Neural progenitor cell (in vitro differentiated cells): ENCODE results near the gene MXRA8. TPM values are rescaled to one million over a fixed set of nuclear protein-coding genes. Genes with fewer than 3 reads are reported as not detected.

Experiments
- DNase-seq: peaks from one replicate; pipeline ENCODE4 v3.0.0-alpha.2; 2016; ENCODE audit warnings: low spot score
- H2AFZ ChIP-seq: fragments of 200-600 bp; sonication (generic); replicated peaks from 2 replicates; pipeline ENCODE4 v1.6.1; 2016; ENCODE audit warnings: antibody characterized with exemption
- H3F3A ChIP-seq: fragments of 200-600 bp; sonication (generic); 2 replicates; pipeline ENCODE4 v1.6.1; 2016; ENCODE audit warnings: antibody characterized with exemption, low read depth
- H3K27ac ChIP-seq: fragments of 200-600 bp; sonication (generic); 2 replicates; pipeline ENCODE4 v1.5.1; 2016; ENCODE audit warnings: mild to moderate bottlenecking
- H3K27me3 ChIP-seq: fragments of 200-600 bp; sonication (generic); 2 replicates; pipeline ENCODE4 v1.6.1; 2016; ENCODE audit warnings: mild to moderate bottlenecking, moderate library complexity
- H3K36me3 ChIP-seq: fragments of 200-600 bp; sonication (generic); 2 replicates; pipeline ENCODE4 v1.5.1; 2016
- H3K4me1 ChIP-seq: fragments of 200-600 bp; sonication (generic); 2 replicates; pipeline ENCODE4 v1.6.1; 2016; ENCODE audit warnings: mixed run types
- H3K4me2 ChIP-seq: fragments of 200-600 bp; sonication (generic); 2 replicates; pipeline ENCODE4 v1.6.1; 2016
- H3K4me3 ChIP-seq: fragments of 200-600 bp; sonication (generic); 2 replicates; pipeline ENCODE4 v1.5.1; 2016
- H3K79me2 ChIP-seq: fragments of 200-600 bp; sonication (generic); 2 replicates; pipeline ENCODE4 v1.6.1; 2016; ENCODE audit warnings: low read depth
- H3K9ac ChIP-seq: fragments of 200-600 bp; sonication (generic); 2 replicates; pipeline ENCODE4 v1.6.1; 2016
- H3K9me3 ChIP-seq: fragments of 200-600 bp; sonication (generic); 2 replicates; pipeline ENCODE4 v1.5.1; 2016; ENCODE audit warnings: low read depth
- H4K20me1 ChIP-seq: fragments of 200-600 bp; sonication (generic); 2 replicates; pipeline ENCODE4 v1.6.1; 2016; ENCODE audit warnings: low read depth
- H3K27ac Mint-ChIP-seq: 3 replicates; pipeline ENCODE4 v1.8.0; 2021; ENCODE audit warnings: mixed read lengths
- H3K27me3 Mint-ChIP-seq: 2 replicates; pipeline ENCODE4 v1.8.0; 2022; ENCODE audit warnings: low read depth, mild to moderate bottlenecking, inconsistent platforms, moderate library complexity, mixed read lengths; ENCODE audit not compliant: insufficient read depth
- H3K36me3 Mint-ChIP-seq: 3 replicates; pipeline ENCODE4 v1.8.0; 2021; ENCODE audit warnings: mixed read lengths
- H3K4me1 Mint-ChIP-seq: 3 replicates; pipeline ENCODE4 v1.8.0; 2021; ENCODE audit warnings: mixed read lengths
- H3K4me3 Mint-ChIP-seq: 3 replicates; pipeline ENCODE4 v1.8.0; 2021; ENCODE audit warnings: mild to moderate bottlenecking, moderate library complexity, mixed read lengths
- H3K9me3 Mint-ChIP-seq: 3 replicates; pipeline ENCODE4 v1.8.0; 2020; ENCODE audit warnings: mixed read lengths
- EZH2 ChIP-seq: fragments of 200-600 bp; sonication (generic); IDR thresholded peaks from 2 replicates; pipeline ENCODE4 v1.6.1; 2017; ENCODE audit warnings: antibody characterized with exemption, mild to moderate bottlenecking, moderate library complexity
- EZH2phosphoT487 ChIP-seq: fragments of 200-600 bp; sonication (generic); IDR thresholded peaks from 2 replicates; pipeline ENCODE4 v1.6.1; 2017; ENCODE audit warnings: antibody characterized with exemption
- total RNA-seq: library from RNA; depleted of rRNA; stranded (reverse); fragments of >200 nt; gene quantifications from 2 replicates; pipeline ENCODE4 v1.2.3, GENCODE V29; 2015; ENCODE audit warnings: low replicate concordance
- TF ChIP-seq, protein P1 (sequence below): fragments of 200-600 bp; sonication (generic); IDR thresholded peaks from 2 replicates; pipeline ENCODE4 v1.5.1; 2017; ENCODE audit warnings: antibody characterized with exemption, mild to moderate bottlenecking

Gene MXRA8
- total RNA-seq, 1 donor from 2014 or later, result 6.8 TPM

GRCh38 chr1:1338278-1338677 is 20.1 kb downstream of the MXRA8 start:
- Histone ChIP-seq H3K9me3 (no peaks in the 10 kb centered on the region), H3K79me2 (no peaks in the 10 kb centered on the region), H3K4me1 (no peaks in the 10 kb centered on the region), H3K4me3 (no peak overlapping the region), H3F3A (peaks cover 12% of the 10 kb centered on the region), H3K27me3 (no peaks in the 10 kb centered on the region), H4K20me1 (peaks cover 47% of the 10 kb centered on the region), H3K4me2 (no peak overlapping the region), H2AFZ (no peak overlapping the region), H3K36me3 (no peaks in the 10 kb centered on the region), H3K9ac (no peak overlapping the region), H3K27ac (no peak overlapping the region)
- H3K4me3 Mint-ChIP-seq, result no peak overlapping the region
- no peaks in the 10 kb centered on the region for H3K9me3 Mint-ChIP-seq
- DNase-seq, result no peak
- H3K27ac Mint-ChIP-seq, result no peak overlapping the region
- H3K4me1 Mint-ChIP-seq, result no peaks in the 10 kb centered on the region
- H3K27me3 Mint-ChIP-seq, result peaks cover 9% of the 10 kb centered on the region
- peaks cover 10% of the 10 kb centered on the region for H3K36me3 Mint-ChIP-seq
- TF ChIP-seq, protein P1, sequence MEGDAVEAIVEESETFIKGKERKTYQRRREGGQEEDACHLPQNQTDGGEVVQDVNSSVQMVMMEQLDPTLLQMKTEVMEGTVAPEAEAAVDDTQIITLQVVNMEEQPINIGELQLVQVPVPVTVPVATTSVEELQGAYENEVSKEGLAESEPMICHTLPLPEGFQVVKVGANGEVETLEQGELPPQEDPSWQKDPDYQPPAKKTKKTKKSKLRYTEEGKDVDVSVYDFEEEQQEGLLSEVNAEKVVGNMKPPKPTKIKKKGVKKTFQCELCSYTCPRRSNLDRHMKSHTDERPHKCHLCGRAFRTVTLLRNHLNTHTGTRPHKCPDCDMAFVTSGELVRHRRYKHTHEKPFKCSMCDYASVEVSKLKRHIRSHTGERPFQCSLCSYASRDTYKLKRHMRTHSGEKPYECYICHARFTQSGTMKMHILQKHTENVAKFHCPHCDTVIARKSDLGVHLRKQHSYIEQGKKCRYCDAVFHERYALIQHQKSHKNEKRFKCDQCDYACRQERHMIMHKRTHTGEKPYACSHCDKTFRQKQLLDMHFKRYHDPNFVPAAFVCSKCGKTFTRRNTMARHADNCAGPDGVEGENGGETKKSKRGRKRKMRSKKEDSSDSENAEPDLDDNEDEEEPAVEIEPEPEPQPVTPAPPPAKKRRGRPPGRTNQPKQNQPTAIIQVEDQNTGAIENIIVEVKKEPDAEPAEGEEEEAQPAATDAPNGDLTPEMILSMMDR, result no peak
- TF ChIP-seq EZH2phosphoT487, result no peak
- no peak for TF ChIP-seq EZH2

DNA sequence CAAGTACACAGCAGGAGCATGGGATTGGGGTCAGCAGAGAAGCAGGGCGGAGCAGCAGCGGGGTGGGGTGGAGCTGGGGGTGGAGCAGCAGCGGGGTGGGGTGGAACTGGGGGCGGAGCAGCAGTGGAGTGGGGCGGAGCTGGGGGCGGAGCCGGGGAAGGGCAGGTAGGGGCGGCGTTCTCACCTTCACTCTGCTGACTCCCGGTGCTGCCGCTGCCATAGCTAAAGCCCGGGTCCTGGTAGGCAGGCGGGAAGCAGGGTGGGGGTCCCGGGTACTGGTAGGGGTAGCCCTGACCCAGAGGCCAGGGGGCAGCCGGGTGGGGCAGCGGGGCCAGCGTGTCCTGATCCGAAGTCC is 20.6 kb downstream of the MXRA8 start:
- Histone ChIP-seq H3K9ac (no peak overlapping the region), H3F3A (peaks cover 12% of the 10 kb centered on the region), H3K4me2 (no peak overlapping the region), H3K4me3 (no peak overlapping the region), H3K27ac (no peak overlapping the region), H2AFZ (no peak overlapping the region), H3K4me1 (no peaks in the 10 kb centered on the region), H3K27me3 (no peaks in the 10 kb centered on the region), H3K9me3 (no peaks in the 10 kb centered on the region), H3K36me3 (no peaks in the 10 kb centered on the region), H4K20me1 (peaks cover 48% of the 10 kb centered on the region), H3K79me2 (no peaks in the 10 kb centered on the region)
- Mint-ChIP-seq H3K27ac (no peak overlapping the region), H3K4me1 (no peaks in the 10 kb centered on the region), H3K27me3 (peaks cover 9% of the 10 kb centered on the region), H3K4me3 (no peak overlapping the region), H3K9me3 (no peaks in the 10 kb centered on the region), H3K36me3 (peaks cover 10% of the 10 kb centered on the region)
- TF ChIP-seq EZH2phosphoT487 (no peak), EZH2 (no peak)
- TF ChIP-seq, protein P1, result no peak
- DNase-seq, result no peak

DNA sequence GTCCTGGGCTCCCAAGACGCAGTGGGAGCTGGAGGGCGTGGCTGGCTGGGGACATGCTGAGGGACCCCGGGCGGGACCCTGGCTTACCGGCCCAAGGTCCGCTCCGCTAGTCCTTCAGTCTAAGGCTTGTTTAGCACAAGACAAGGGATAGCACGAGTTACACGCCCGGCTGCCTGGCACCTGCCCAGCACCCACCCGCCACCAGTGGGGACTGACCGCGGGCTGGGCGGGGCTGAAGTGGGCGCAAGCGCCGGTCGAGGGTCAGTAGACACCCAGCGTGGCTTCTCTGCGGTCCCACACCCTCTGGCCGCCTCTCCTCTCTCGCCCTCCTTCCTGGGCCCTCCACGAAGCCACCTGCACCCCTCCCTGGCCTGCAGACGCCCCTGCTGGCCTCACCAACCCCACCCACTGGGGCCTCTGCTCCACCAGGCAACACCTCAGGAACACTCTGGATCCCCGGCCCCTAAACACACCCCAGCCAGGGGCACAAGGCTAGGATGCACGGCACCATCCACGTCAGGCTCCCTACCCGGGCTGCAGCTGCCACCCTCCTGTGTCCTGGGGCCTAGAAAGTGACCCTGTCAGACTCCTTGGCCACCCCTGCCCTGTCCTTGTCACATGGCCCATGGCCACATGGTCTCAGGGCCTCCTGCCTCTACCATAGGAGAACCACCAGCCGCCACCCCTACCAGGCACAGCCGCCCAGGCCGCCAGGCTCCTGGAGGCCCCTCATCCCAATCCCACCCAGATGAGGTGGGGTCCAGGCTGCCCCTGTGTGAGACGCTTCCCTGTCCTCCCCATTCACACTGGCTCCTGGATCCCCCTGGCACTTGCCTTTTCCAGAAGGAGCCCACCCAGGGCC is 21.2 kb downstream of the MXRA8 start:
- Histone ChIP-seq H3K9me3 (no peaks in the 10 kb centered on the region), H3K27ac (no peak overlapping the region), H3K4me3 (no peak overlapping the region), H3F3A (peaks cover 12% of the 10 kb centered on the region), H3K79me2 (no peaks in the 10 kb centered on the region), H2AFZ (no peak overlapping the region), H3K27me3 (no peaks in the 10 kb centered on the region), H3K4me1 (no peaks in the 10 kb centered on the region), H3K9ac (no peak overlapping the region), H4K20me1 (peaks cover 48% of the 10 kb centered on the region), H3K4me2 (no peak overlapping the region), H3K36me3 (no peaks in the 10 kb centered on the region)
- DNase-seq, result no peak
- Mint-ChIP-seq H3K9me3 (no peaks in the 10 kb centered on the region), H3K4me1 (no peaks in the 10 kb centered on the region), H3K27me3 (peaks cover 9% of the 10 kb centered on the region), H3K36me3 (peaks cover 10% of the 10 kb centered on the region), H3K4me3 (no peak overlapping the region), H3K27ac (no peak overlapping the region)
- no peak for TF ChIP-seq EZH2phosphoT487

DNA sequence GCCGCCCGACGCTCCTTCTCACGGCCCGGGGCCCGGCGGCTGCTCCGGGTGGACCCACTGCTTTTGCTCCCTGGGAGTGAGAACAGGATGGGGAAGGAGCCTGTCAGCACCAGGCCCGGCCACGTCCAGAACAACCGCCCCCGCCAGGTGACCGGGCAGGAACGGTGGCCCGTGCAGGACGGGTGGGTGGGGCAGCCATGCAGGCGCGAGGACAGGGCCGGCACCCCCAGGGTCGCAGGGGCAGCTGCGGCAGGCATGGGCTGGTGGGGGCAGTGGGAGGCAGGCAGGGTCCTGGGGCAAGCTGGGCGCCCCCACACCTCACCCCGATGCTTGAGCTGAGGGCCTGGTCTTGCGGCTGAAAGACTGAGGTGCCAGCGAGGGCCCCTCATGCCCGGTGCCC is 21.9 kb downstream of the MXRA8 start:
- peaks cover 12% of the 10 kb centered on the region for H3F3A ChIP-seq
- Mint-ChIP-seq H3K4me3 (no peak overlapping the region), H3K27ac (no peak overlapping the region), H3K9me3 (no peaks in the 10 kb centered on the region), H3K36me3 (peaks cover 9% of the 10 kb centered on the region), H3K27me3 (peaks cover 9% of the 10 kb centered on the region), H3K4me1 (no peaks in the 10 kb centered on the region)
- no peak for TF ChIP-seq EZH2
- TF ChIP-seq, protein P1, result no peak
- no peak for TF ChIP-seq EZH2phosphoT487
- no peak overlapping the region for H2AFZ ChIP-seq
- no peaks in the 10 kb centered on the region for H3K27me3 ChIP-seq
- no peak for DNase-seq
- no peak overlapping the region for H3K4me2 ChIP-seq
- no peaks in the 10 kb centered on the region for H3K9me3 ChIP-seq
- no peaks in the 10 kb centered on the region for H3K4me1 ChIP-seq
- H3K9ac ChIP-seq, result no peak overlapping the region
- no peaks in the 10 kb centered on the region for H3K79me2 ChIP-seq
- peaks cover 54% of the 10 kb centered on the region for H4K20me1 ChIP-seq
- H3K4me3 ChIP-seq, result no peak overlapping the region
- H3K27ac ChIP-seq, result no peak overlapping the region
- H3K36me3 ChIP-seq, result no peaks in the 10 kb centered on the region
